Fibroblast of skin of back (primary cell): ENCODE data around the gene RBFOX1.

Experiments
- DNase-seq: peaks from one replicate; pipeline ENCODE4 v3.0.0-alpha.2; 2013

The RBFOX1 gene

GRCh38 chr16:7614021-7614795 is 281.6 kb downstream of the RBFOX1 start:
- DNase-seq, result no peak

GRCh38 chr16:7615565-7615964 is 282.9 kb downstream of the RBFOX1 start:
- DNase-seq, result no peak

GRCh38 chr16:7624871-7625766 is 292.5 kb downstream of the RBFOX1 start:
- no peak for DNase-seq

GRCh38 chr16:7628981-7629380 is 296.3 kb downstream of the RBFOX1 start:
- DNase-seq, result no peak

- DNase-seq, result no peak
Observed at GRCh38 chr16:7629571-7629970, 296.9 kb downstream of the RBFOX1 start.

- no peak for DNase-seq
Observed at GRCh38 chr16:7637446-7637845, 304.8 kb downstream of the RBFOX1 start.

- no peak for DNase-seq
Observed at GRCh38 chr16:7638306-7638705, 305.7 kb downstream of the RBFOX1 start.

GRCh38 chr16:7640334-7640733 is 307.7 kb downstream of the RBFOX1 start:
- DNase-seq, result no peak

GRCh38 chr16:7644176-7644575 is 311.5 kb downstream of the RBFOX1 start:
- DNase-seq, result no peak

- no peak for DNase-seq
Observed at GRCh38 chr16:7644811-7645210, 312.2 kb downstream of the RBFOX1 start.

GRCh38 chr16:7646821-7647500 is 314.3 kb downstream of the RBFOX1 start:
- no peak for DNase-seq

- no peak for DNase-seq
Observed at GRCh38 chr16:7650431-7650830, 317.8 kb downstream of the RBFOX1 start.

GRCh38 chr16:7651803-7652570 is 319.3 kb downstream of the RBFOX1 start:
- DNase-seq, result no peak

GRCh38 chr16:7653746-7654461 is 321.3 kb downstream of the RBFOX1 start:
- no peak for DNase-seq

- DNase-seq, result no peak
Observed at GRCh38 chr16:7675628-7676027, 343.0 kb downstream of the RBFOX1 start.

GRCh38 chr16:7680296-7680695 is 347.7 kb downstream of the RBFOX1 start:
- DNase-seq, result no peak

- no peak for DNase-seq
Observed at GRCh38 chr16:7688811-7689210, 356.2 kb downstream of the RBFOX1 start.

- DNase-seq, result no peak
Observed at GRCh38 chr16:7689234-7689633, 356.6 kb downstream of the RBFOX1 start.

GRCh38 chr16:7691533-7691932 is 358.9 kb downstream of the RBFOX1 start:
- DNase-seq, result no peak

- DNase-seq, result no peak
Observed at GRCh38 chr16:7703672-7704071, 371.0 kb downstream of the RBFOX1 start.

- no peak for DNase-seq
Observed at GRCh38 chr16:7705885-7706284, 373.2 kb downstream of the RBFOX1 start.

GRCh38 chr16:7709186-7709585 is 376.5 kb downstream of the RBFOX1 start:
- DNase-seq, result no peak
